Trophoblast cell (in vitro differentiated cells and primary cell): Measurements from ENCODE around the gene PEX10.

ENCODE experiments used
- DNase-seq, 2 donors: peaks; one replicate each; pipeline ENCODE4 v3.0.0-alpha.2; 2016
- H2AFZ ChIP-seq: 2 replicates; pipeline ENCODE4 v1.6.1; 2013; ENCODE audit warnings: low read length, moderate library complexity, mild to moderate bottlenecking; ENCODE audit not compliant: insufficient read depth, poor library complexity
- H2AK5ac ChIP-seq: 2 replicates; pipeline ENCODE4 v1.6.1; 2013; ENCODE audit warnings: mild to moderate bottlenecking, low read length
- H2BK120ac ChIP-seq: 2 replicates; pipeline ENCODE4 v1.6.1; 2013; ENCODE audit warnings: low read length, mild to moderate bottlenecking, moderate library complexity; ENCODE audit not compliant: insufficient read depth, poor library complexity
- H2BK12ac ChIP-seq: 2 replicates; pipeline ENCODE4 v1.6.1; 2013; ENCODE audit warnings: mild to moderate bottlenecking, low read length, moderate library complexity
- H2BK5ac ChIP-seq: 2 replicates; pipeline ENCODE4 v1.6.1; 2013; ENCODE audit warnings: low read length, low read depth, moderate library complexity, mild to moderate bottlenecking; ENCODE audit not compliant: poor library complexity
- H3K14ac ChIP-seq: 2 replicates; pipeline ENCODE4 v1.6.1; 2013; ENCODE audit warnings: mild to moderate bottlenecking, low read length
- H3K18ac ChIP-seq: 2 replicates; pipeline ENCODE4 v1.6.1; 2013; ENCODE audit warnings: mild to moderate bottlenecking, low read length
- H3K23ac ChIP-seq: 2 replicates; pipeline ENCODE4 v1.6.1; 2013; ENCODE audit warnings: low read length
- H3K27ac ChIP-seq: 2 replicates; pipeline ENCODE4 v1.5.1; 2013; ENCODE audit warnings: low read depth, mild to moderate bottlenecking, inconsistent platforms, low read length, moderate library complexity
- H3K27me3 ChIP-seq: 2 replicates; pipeline ENCODE4 v1.6.1; 2013; ENCODE audit warnings: inconsistent platforms, mild to moderate bottlenecking, low read length, moderate library complexity; ENCODE audit not compliant: insufficient read depth
- H3K36me3 ChIP-seq, 2 experiments: 1 replicate in 1 of 2; 2 replicates in 1 of 2; pipeline ENCODE4 v1.6.1; 2013; ENCODE audit warnings: low read length in 2 of 2, mild to moderate bottlenecking in 2 of 2, moderate library complexity in 1 of 2; ENCODE audit not compliant: insufficient read depth in 2 of 2, control insufficient read depth in 1 of 2
- H3K4ac ChIP-seq: 2 replicates; pipeline ENCODE4 v1.6.1; 2013; ENCODE audit warnings: low read depth, mild to moderate bottlenecking, low read length, moderate library complexity
- H3K4me1 ChIP-seq, 2 experiments: 1 replicate in 1 of 2; 2 replicates in 1 of 2; pipeline ENCODE4 v1.6.1; 2013; ENCODE audit warnings: low read length in 2 of 2, mild to moderate bottlenecking in 2 of 2, moderate library complexity in 1 of 2; ENCODE audit not compliant: insufficient read depth in 2 of 2, control insufficient read depth in 1 of 2
- H3K4me2 ChIP-seq: 2 replicates; pipeline ENCODE4 v1.6.1; 2013; ENCODE audit warnings: inconsistent platforms, mild to moderate bottlenecking, low read length, moderate library complexity
- H3K4me3 ChIP-seq: 2 replicates; pipeline ENCODE4 v1.5.1; 2013; ENCODE audit warnings: mild to moderate bottlenecking, low read depth, low read length, inconsistent platforms
- H3K79me1 ChIP-seq: one replicate; pipeline ENCODE4 v1.6.1; 2013; ENCODE audit warnings: low read length
- H3K79me2 ChIP-seq: 2 replicates; pipeline ENCODE4 v1.6.1; 2013; ENCODE audit warnings: low read length, mild to moderate bottlenecking; ENCODE audit not compliant: control insufficient read depth, insufficient read depth, poor library complexity
- H3K9ac ChIP-seq: 2 replicates; pipeline ENCODE4 v1.6.1; 2013; ENCODE audit warnings: mild to moderate bottlenecking, low read length
- H3K9me3 ChIP-seq: 2 replicates; pipeline ENCODE4 v1.6.1; 2013; ENCODE audit warnings: low read depth, mild to moderate bottlenecking, control low read depth, inconsistent platforms, low read length; ENCODE audit not compliant: insufficient read depth
- H4K12ac ChIP-seq: 2 replicates; pipeline ENCODE4 v1.6.1; 2013; ENCODE audit warnings: low read depth, mild to moderate bottlenecking, low read length, moderate library complexity
- H4K8ac ChIP-seq: 2 replicates; pipeline ENCODE4 v1.6.1; 2013; ENCODE audit warnings: low read depth, mild to moderate bottlenecking, low read length, moderate library complexity
- H4K91ac ChIP-seq: one replicate; pipeline ENCODE4 v1.6.1; 2013; ENCODE audit warnings: low read depth, mild to moderate bottlenecking, low read length, moderate library complexity
- WGBS: extraction: QIAGEN DNeasy Blood & Tissue Kit; methylation state at CpG from one replicate; pipeline ENCODE4 v1.1.7; 2013; ENCODE audit warnings: missing lambda C conversion rate; ENCODE audit not compliant: insufficient read length, insufficient coverage; ENCODE audit errors: extremely low coverage; 5-methylcytosine and 5-hydroxymethylcytosine counted together

Gene PEX10

DNA sequence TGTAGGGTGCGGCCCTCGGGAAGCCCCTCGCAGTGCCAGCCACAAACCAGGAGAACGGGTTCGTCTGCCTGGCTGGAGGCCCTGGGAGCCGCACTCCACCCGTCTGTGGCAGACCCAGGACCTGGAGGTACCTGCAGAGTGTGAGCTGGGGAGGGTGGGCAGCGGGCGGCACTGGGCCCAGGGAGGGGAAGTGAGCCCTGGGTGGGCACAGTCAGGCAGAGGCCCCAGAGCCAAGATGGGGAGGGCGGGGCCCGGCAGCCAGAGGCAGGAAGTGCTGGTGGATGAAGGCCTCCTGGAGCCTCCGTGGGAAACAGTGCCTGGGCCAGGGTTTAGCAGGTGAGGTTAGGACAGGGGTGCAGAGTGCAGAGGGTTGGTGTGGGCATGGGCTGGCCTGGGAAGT, 4.0 kb upstream of the PEX10 start:
- Histone ChIP-seq H3K18ac (no peak overlapping the region), H4K91ac (no peak overlapping the region), H2BK120ac (no peak overlapping the region), H2BK12ac (no peak overlapping the region), H2AFZ (no peak overlapping the region), H3K4me2 (no peak overlapping the region), H3K36me3 (no peaks in the 10 kb centered on the region), H3K23ac (no peak overlapping the region), H4K12ac (no peak overlapping the region), H3K79me1 (peaks cover 12% of the 10 kb centered on the region), H2AK5ac (no peak overlapping the region), H3K79me2 (peaks cover 9% of the 10 kb centered on the region), H3K27me3 (no peaks in the 10 kb centered on the region), H3K4me3 (no peak overlapping the region), H4K8ac (no peak overlapping the region), H3K9me3 (no peaks in the 10 kb centered on the region), H3K4ac (no peak overlapping the region), H3K4me1 (peaks cover 14 to 19% of the 10 kb centered on the region in 2 experiments), H3K27ac (no peak overlapping the region), H2BK5ac (no peak overlapping the region), H3K14ac (no peak overlapping the region), H3K9ac (no peak overlapping the region)
- no CpG with 5 or more reads among the region's 12 CpGs for WGBS
- no peak for DNase-seq

- Histone ChIP-seq H2BK5ac (no peak overlapping the region), H3K27ac (no peak overlapping the region), H4K12ac (no peak overlapping the region), H3K4me2 (no peak overlapping the region), H3K9me3 (no peaks in the 10 kb centered on the region), H2AFZ (no peak overlapping the region), H2BK120ac (no peak overlapping the region), H4K91ac (no peak overlapping the region), H3K9ac (no peak overlapping the region), H3K4me1 (peaks cover 14 to 20% of the 10 kb centered on the region in 2 experiments), H3K4me3 (no peak overlapping the region), H3K27me3 (no peaks in the 10 kb centered on the region), H3K14ac (no peak overlapping the region), H4K8ac (no peak overlapping the region), H2AK5ac (no peak overlapping the region), H3K79me2 (peaks cover 9% of the 10 kb centered on the region), H3K79me1 (peaks cover 12% of the 10 kb centered on the region), H3K4ac (no peak overlapping the region), H3K36me3 (no peaks in the 10 kb centered on the region), H3K18ac (no peak overlapping the region), H2BK12ac (no peak overlapping the region), H3K23ac (no peak overlapping the region)
- DNase-seq, result no peak
- no CpG with 5 or more reads among the region's 19 CpGs for WGBS
These were observed 3.4 kb upstream of the PEX10 start for GRCh38 chr1:2415801-2416208.

GRCh38 chr1:2415337-2415736, 3.0 kb upstream of the PEX10 start:
- H4K91ac ChIP-seq, result no peak overlapping the region
- no peak overlapping the region for H2AFZ ChIP-seq
- H3K36me3 ChIP-seq, result no peaks in the 10 kb centered on the region
- WGBS, result no CpG with 5 or more reads among the region's 11 CpGs
- H3K14ac ChIP-seq, result no peak overlapping the region
- H2BK12ac ChIP-seq, result no peak overlapping the region
- H3K79me1 ChIP-seq, result peaks cover 12% of the 10 kb centered on the region
- H3K4me3 ChIP-seq, result no peak overlapping the region
- H3K27me3 ChIP-seq, result no peaks in the 10 kb centered on the region
- no peak overlapping the region for H3K4me2 ChIP-seq
- H4K8ac ChIP-seq, result no peak overlapping the region
- H3K23ac ChIP-seq, result no peak overlapping the region
- no peak overlapping the region for H2BK5ac ChIP-seq
- no peak overlapping the region for H3K9ac ChIP-seq
- no peak for DNase-seq
- H2BK120ac ChIP-seq, result no peak overlapping the region
- H3K18ac ChIP-seq, result no peak overlapping the region
- H3K4me1 ChIP-seq, result peaks cover 14 to 20% of the 10 kb centered on the region in 2 experiments
- H4K12ac ChIP-seq, result no peak overlapping the region
- H3K4ac ChIP-seq, result no peak overlapping the region
- no peak overlapping the region for H3K27ac ChIP-seq
- no peak overlapping the region for H2AK5ac ChIP-seq
- peaks cover 9% of the 10 kb centered on the region for H3K79me2 ChIP-seq
- no peaks in the 10 kb centered on the region for H3K9me3 ChIP-seq

DNA sequence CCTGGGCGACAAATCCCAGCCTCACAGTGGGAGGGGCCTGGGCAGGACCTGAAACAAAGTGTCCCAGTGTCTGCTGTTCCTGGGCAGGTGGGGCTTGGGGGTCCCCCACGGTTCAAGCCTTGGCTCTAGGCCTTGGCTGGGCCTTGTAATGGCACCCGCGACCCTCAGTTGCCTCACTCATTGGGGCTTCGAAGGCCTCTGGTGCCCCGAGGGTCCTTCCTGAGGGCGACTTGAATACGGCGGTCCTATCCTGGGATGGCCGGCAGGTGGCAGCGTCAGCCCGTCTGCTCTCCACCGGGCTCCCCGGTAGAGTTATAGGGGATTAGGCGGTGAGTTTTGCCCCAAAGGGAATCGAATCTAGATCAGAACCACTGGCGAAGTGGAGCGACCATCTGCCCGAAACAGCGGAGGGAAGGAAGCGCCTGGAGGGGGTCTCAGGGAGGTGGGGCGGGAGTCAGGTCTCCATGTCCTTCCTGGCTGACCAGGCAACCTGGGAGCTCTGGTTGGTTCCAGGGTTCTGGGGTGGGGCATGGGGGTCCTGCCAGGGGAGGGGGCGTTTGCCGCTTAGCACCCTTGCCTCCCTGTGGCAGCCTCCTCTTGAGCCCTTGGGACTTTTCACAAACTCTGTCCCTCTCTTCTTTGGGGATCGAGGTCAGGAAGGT, 2.1 kb upstream of the PEX10 start:
- Histone ChIP-seq H3K4me2 (peak overlapping the region; percentile 56), H3K14ac (no peak overlapping the region), H3K9ac (no peak overlapping the region), H3K9me3 (no peaks in the 10 kb centered on the region), H2BK5ac (no peak overlapping the region), H3K79me1 (peaks cover 12% of the 10 kb centered on the region), H4K8ac (no peak overlapping the region), H3K4ac (no peak overlapping the region), H2BK12ac (no peak overlapping the region), H2AK5ac (no peak overlapping the region), H2AFZ (peak overlapping the region; percentile 77), H3K27me3 (no peaks in the 10 kb centered on the region), H3K23ac (no peak overlapping the region), H2BK120ac (no peak overlapping the region), H4K12ac (no peak overlapping the region), H3K36me3 (peaks cover 3 to 5% of the 10 kb centered on the region in 2 experiments), H3K27ac (no peak overlapping the region), H3K4me1 (peaks cover 14 to 20% of the 10 kb centered on the region in 2 experiments), H4K91ac (no peak overlapping the region), H3K18ac (no peak overlapping the region), H3K79me2 (peaks cover 9% of the 10 kb centered on the region), H3K4me3 (no peak overlapping the region)
- WGBS, result no CpG with 5 or more reads among the region's 25 CpGs
- peak in 1 of 2 donors; percentile 61 for DNase-seq
